Colonic mucosa (tissue), 4 donors: Measurements from ENCODE around the gene KCNJ13. TPM values are rescaled to one million over a fixed set of nuclear protein-coding genes. Genes with fewer than 3 reads are reported as not detected.

Experiments used
- DNase-seq: peaks from one replicate; pipeline ENCODE4 v3.0.0-alpha.2; 2020
- H3K27ac ChIP-seq: fragments of 200-600 bp; one replicate; pipeline ENCODE4 v1.8.0; 2021
- H3K27me3 ChIP-seq: fragments of 200-600 bp; one replicate; pipeline ENCODE4 v1.8.0; 2021
- H3K36me3 ChIP-seq: fragments of 200-600 bp; one replicate; pipeline ENCODE4 v1.8.0; 2021
- H3K4me1 ChIP-seq: fragments of 200-600 bp; one replicate; pipeline ENCODE4 v1.8.0; 2021; ENCODE audit warnings: mild to moderate bottlenecking
- H3K4me3 ChIP-seq: fragments of 200-600 bp; one replicate; pipeline ENCODE4 v1.8.0; 2021
- H3K9ac ChIP-seq, 2 donors: one replicate each; pipeline ENCODE4 v1.7.0; 2013; ENCODE audit warnings: control low read depth in 2 of 2, low read depth in 2 of 2, low read length in 2 of 2
- H3K9me3 ChIP-seq: fragments of 200-600 bp; one replicate; pipeline ENCODE4 v1.8.0; 2021
- CTCF ChIP-seq: fragments of 200-600 bp; IDR thresholded peaks from one replicate; pipeline ENCODE4 v1.8.0; 2022; ENCODE audit warnings: antibody characterized with exemption, mild to moderate bottlenecking
- intact Hi-C: fragments of 100-400 bp; cut with DNase I; formaldehyde crosslinking; loops from one replicate; pipeline ENCODE4 v1.14.1; 2022
- total RNA-seq, 2 donors: library from RNA; stranded (reverse); fragmentation: NEBNext Ultra II Directional in 1 of 2; extraction: Animal tissue kit (Norgen Biotek cat#: 25700) in 1 of 2; gene quantifications; one replicate each; pipeline ENCODE4 v1.2.1, GENCODE V29; 2021
- donor health status: healthy.
- donor health status: DM: no; HTN: no; CAD: no.
- donor health status: DM: no; HTN: no; CAD: no.

Gene KCNJ13
- under 1 TPM in 1 of 2 donors, not detected in 1; 0.32 TPM for total RNA-seq

GRCh38 chr2:232776435-232776834 is at the start of gene KCNJ13:
TSS of gene KCNJ13 (minus strand) at chr2:232776565. CDS start at chr2:232771362, 5,203 bp downstream.
- H3K4me3 ChIP-seq: no peak within 1 kb of the TSS
- H3K27me3 ChIP-seq: no peaks in the 10 kb centered on the region
- intact Hi-C loops: no loop called here
- H3K4me1 ChIP-seq: no peaks in the 10 kb centered on the region
- H3K9me3 ChIP-seq: no peaks in the 10 kb centered on the region
- no peaks in the 10 kb centered on the region for H3K36me3 ChIP-seq
- no peak for DNase-seq
- no peak for TF ChIP-seq CTCF
- H3K27ac ChIP-seq: no peak within 1 kb of the TSS
- H3K9ac ChIP-seq: no peak within 1 kb of the TSS

GRCh38 chr2:232817756-232818155 is 41.4 kb upstream of the KCNJ13 start:
- Histone ChIP-seq H3K9me3 (no peaks in the 10 kb centered on the region), H3K9ac (no peak overlapping the region), H3K36me3 (peaks cover 11% of the 10 kb centered on the region), H3K4me1 (no peaks in the 10 kb centered on the region), H3K4me3 (no peak overlapping the region), H3K27ac (no peak overlapping the region), H3K27me3 (no peaks in the 10 kb centered on the region)
- DNase-seq: no peak
- intact Hi-C loops: no loop called here
- TF ChIP-seq CTCF: no peak

GRCh38 chr2:232816657-232817056 is 40.3 kb upstream of the KCNJ13 start:
- intact Hi-C loops: no loop called here
- H3K27ac ChIP-seq: no peak overlapping the region
- no peak overlapping the region for H3K9ac ChIP-seq
- DNase-seq: no peak
- no peaks in the 10 kb centered on the region for H3K9me3 ChIP-seq
- H3K36me3 ChIP-seq: peaks cover 11% of the 10 kb centered on the region
- no peak overlapping the region for H3K4me3 ChIP-seq
- no peak for TF ChIP-seq CTCF
- no peaks in the 10 kb centered on the region for H3K27me3 ChIP-seq
- H3K4me1 ChIP-seq: no peaks in the 10 kb centered on the region

GRCh38 chr2:232815569-232815968 is 39.2 kb upstream of the KCNJ13 start:
- intact Hi-C loops: no loop called here
- Histone ChIP-seq H3K4me3 (no peak overlapping the region), H3K36me3 (peaks cover 11% of the 10 kb centered on the region), H3K9ac (no peak overlapping the region), H3K4me1 (no peaks in the 10 kb centered on the region), H3K9me3 (no peaks in the 10 kb centered on the region), H3K27ac (no peak overlapping the region), H3K27me3 (no peaks in the 10 kb centered on the region)
- DNase-seq: no peak
- TF ChIP-seq CTCF: no peak

- Histone ChIP-seq H3K27me3 (no peaks in the 10 kb centered on the region), H3K4me1 (no peaks in the 10 kb centered on the region), H3K9ac (no peak overlapping the region), H3K27ac (no peak overlapping the region), H3K4me3 (no peak overlapping the region), H3K36me3 (peaks cover 3% of the 10 kb centered on the region), H3K9me3 (no peaks in the 10 kb centered on the region)
- DNase-seq: no peak
- intact Hi-C loops: no loop called here
- no peak for TF ChIP-seq CTCF
Observed at GRCh38 chr2:232810444-232810843, 34.1 kb upstream of the KCNJ13 start.
